HG02938 (cell line): Measurements from ENCODE around the gene DNAJC17.

Experiments used
- ATAC-seq: cut with Tn5 transposase; IDR thresholded peaks from one replicate; pipeline ENCODE4 v1.9.1; 2021; ENCODE audit warnings: mild to moderate bottlenecking, moderate library complexity; ENCODE audit not compliant: unreplicated experiment

Gene DNAJC17

GRCh38 chr15:40830884-40831283, 23.6 kb upstream of the DNAJC17 start:
- ATAC-seq = no peak

GRCh38 chr15:40829115-40829514, 21.8 kb upstream of the DNAJC17 start:
- no peak for ATAC-seq

- ATAC-seq = no peak
Observed at GRCh38 chr15:40828447-40829036, 21.3 kb upstream of the DNAJC17 start, which contains the start of gene PPP1R14D. Gene PPP1R14D (minus strand): TSS chr15:40828708. CDS start chr15:40828641, 67 bp downstream.

GRCh38 chr15:40826423-40827075, 19.3 kb upstream of the DNAJC17 start:
- ATAC-seq = no peak

GRCh38 chr15:40825661-40826422, 18.6 kb upstream of the DNAJC17 start:
- ATAC-seq = no peak

GRCh38 chr15:40823572-40824343, 16.5 kb upstream of the DNAJC17 start:
- ATAC-seq = no peak

- ATAC-seq = no peak
Observed at GRCh38 chr15:40821195-40821594, 13.9 kb upstream of the DNAJC17 start.

- ATAC-seq = no peak
Observed at GRCh38 chr15:40819048-40819447, 11.8 kb upstream of the DNAJC17 start.

- ATAC-seq = no peak
Observed at GRCh38 chr15:40815042-40815698, 7.9 kb upstream of the DNAJC17 start.

- no peak for ATAC-seq
Observed at GRCh38 chr15:40812721-40813425, 5.6 kb upstream of the DNAJC17 start.

GRCh38 chr15:40808861-40809450, 1.7 kb upstream of the DNAJC17 start:
- no peak for ATAC-seq

- ATAC-seq = no peak
Observed at GRCh38 chr15:40807888-40808461, 702 bp upstream of the DNAJC17 start.

GRCh38 chr15:40806672-40807027, 623 bp downstream of the DNAJC17 start:
- no peak for ATAC-seq

- no peak for ATAC-seq
Observed at GRCh38 chr15:40803688-40804087, 3.6 kb downstream of the DNAJC17 start.

- ATAC-seq = no peak
Observed at GRCh38 chr15:40803076-40803475, 4.2 kb downstream of the DNAJC17 start.

GRCh38 chr15:40799523-40799922, 7.8 kb downstream of the DNAJC17 start:
- ATAC-seq = no peak

GRCh38 chr15:40796512-40796911, 10.8 kb downstream of the DNAJC17 start:
- ATAC-seq = no peak

GRCh38 chr15:40796041-40796440, 11.2 kb downstream of the DNAJC17 start:
- no peak for ATAC-seq

- ATAC-seq = no peak
Observed at GRCh38 chr15:40793216-40793989, 13.9 kb downstream of the DNAJC17 start.
